Panc1 (cell line): ENCODE measurements around the gene STMN1. TPM values are rescaled to one million over a fixed set of nuclear protein-coding genes. Genes with fewer than 3 reads are reported as not detected.

Source experiments
- ATAC-seq: fragments of 200-7000 bp; cut with Tn5 transposase; 2 replicates; pipeline ENCODE4 v1.9.1; 2020; ENCODE audit warnings: mild to moderate bottlenecking, moderate library complexity
- BruUV-seq: library from RNA; stranded (reverse); fragments of 400-500 nt; replicated peaks from 2 replicates; lab custom pipeline; 2021; lab: Mats Ljungman, UMichigan
- CTCF ChIA-PET: fragments of 300-600 bp; sonication (Branson Sonifier 250); formaldehyde crosslinking; loops from one replicate; lab custom pipeline; 2022; ENCODE audit warnings: antibody characterized with exemption; lab: Charles Lee
- POLR2A ChIA-PET: fragments of 300-600 bp; sonication (Branson Sonifier 250); formaldehyde crosslinking; loops from one replicate; lab custom pipeline; 2022; ENCODE audit warnings: antibody characterized with exemption; lab: Charles Lee
- DNase-seq: peaks from one replicate; pipeline ENCODE4 v3.0.0-alpha.2; 2010; ENCODE audit warnings: low read depth, low spot score
- H3K27ac ChIP-seq: 2 replicates; pipeline ENCODE4 v1.5.1; 2011; ENCODE audit warnings: mild to moderate bottlenecking, low read length, inconsistent platforms
- H3K27me3 ChIP-seq: fragments of 200-500 bp; sonication (Bioruptor generic); 2 replicates; pipeline ENCODE4 v1.6.0; 2014; ENCODE audit warnings: low read length, inconsistent platforms; ENCODE audit not compliant: control insufficient read depth, insufficient read depth
- H3K36me3 ChIP-seq: fragments of 200-500 bp; sonication (Bioruptor generic); 2 replicates; pipeline ENCODE4 v1.5.1; 2014; ENCODE audit warnings: inconsistent platforms, mild to moderate bottlenecking, low read length, moderate library complexity; ENCODE audit not compliant: control insufficient read depth, insufficient read depth
- H3K4me1 ChIP-seq: 2 replicates; pipeline ENCODE4 v1.5.1; 2011; ENCODE audit warnings: inconsistent platforms, mild to moderate bottlenecking, low read length, moderate library complexity; ENCODE audit not compliant: control insufficient read depth, insufficient read depth
- H3K4me3 ChIP-seq, 2 experiments: 2 replicates each; pipeline ENCODE4 v1.5.1; 2011 to 2012; ENCODE audit warnings: low read depth in 2 of 2, low read length in 2 of 2, mild to moderate bottlenecking in 2 of 2, inconsistent platforms in 1 of 2, moderate library complexity in 1 of 2
- H3K9me3 ChIP-seq: fragments of 200-500 bp; sonication (Bioruptor generic); 2 replicates; pipeline ENCODE4 v1.5.1; 2014; ENCODE audit warnings: low read depth, mild to moderate bottlenecking, inconsistent platforms, low read length, moderate library complexity; ENCODE audit not compliant: control insufficient read depth, insufficient read depth
- CTCF ChIP-seq: fragments of 450-650 bp; IDR thresholded peaks from 2 replicates; pipeline ENCODE4 v1.5.1; 2017; ENCODE audit warnings: mild to moderate bottlenecking
- POLR2AphosphoS5 ChIP-seq: IDR thresholded peaks from 2 replicates; pipeline ENCODE4 v1.6.1; 2012; ENCODE audit warnings: mild to moderate bottlenecking, low read depth, low read length, moderate library complexity
- REST ChIP-seq, 2 experiments: IDR thresholded peaks; 2 replicates each; pipeline ENCODE4 v1.6.1; 2011 to 2012; ENCODE audit warnings: low read depth in 2 of 2, control low read depth in 1 of 2, low read length in 1 of 2, mild to moderate bottlenecking in 1 of 2, moderate library complexity in 1 of 2; ENCODE audit not compliant: insufficient read depth in 1 of 2
- SIN3A ChIP-seq: IDR thresholded peaks from 2 replicates; pipeline ENCODE4 v1.6.1; 2012; ENCODE audit warnings: low read depth, mild to moderate bottlenecking, low read length, moderate library complexity, borderline replicate concordance; ENCODE audit not compliant: insufficient read depth
- TCF7L2 ChIP-seq: IDR thresholded peaks from 2 replicates; pipeline ENCODE4 v1.6.1; 2011; ENCODE audit warnings: mild to moderate bottlenecking, low read depth, low read length, inconsistent platforms
- in situ Hi-C: cut with HindIII; loops from 2 replicates; pipeline ENCODE4 v1.10.0; 2016; ENCODE audit warnings: low sequenced_read_pairs, low pct_unique_long_range_greater_than_20kb
- intact Hi-C: fragments of 100-400 bp; cut with micrococcal nuclease; formaldehyde crosslinking; loops from one replicate; pipeline ENCODE4 v1.10.0; 2022; ENCODE audit not compliant: unreplicated experiment
- total RNA-seq: library from RNA; stranded (reverse); gene quantifications from one replicate; pipeline ENCODE4 v1.2.1, GENCODE V29; 2021; ENCODE audit not compliant: unreplicated experiment

STMN1 gene
- total RNA-seq, 1 experiment from 2014 or later: 316 TPM

DNA sequence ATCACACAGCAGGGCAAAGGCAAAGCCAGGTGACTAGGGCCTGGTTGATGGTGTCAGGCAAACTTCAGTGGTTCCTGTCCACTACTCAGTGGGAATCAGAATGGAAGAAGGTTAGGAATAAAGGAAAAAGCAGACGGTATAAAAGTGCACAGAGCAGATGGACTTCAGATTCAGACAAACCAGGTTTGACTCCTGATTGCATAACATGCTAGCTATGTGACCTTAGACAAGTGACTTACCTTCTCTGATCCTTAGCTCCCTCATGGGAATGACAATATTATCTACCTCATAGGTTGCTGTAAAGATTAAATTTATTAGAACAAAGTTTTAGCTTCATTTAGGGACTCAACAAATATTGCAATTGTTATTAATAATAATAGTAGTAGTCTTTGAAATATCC, 35.6 kb downstream of the STMN1 start:
- ATAC-seq: no peak
- Histone ChIP-seq H3K4me3 (no peak overlapping the region), H3K4me1 (peaks cover 34% of the 10 kb centered on the region), H3K9me3 (no peaks in the 10 kb centered on the region), H3K36me3 (no peaks in the 10 kb centered on the region; the same call in 1 of the 2 replicates), H3K27me3 (no peaks in the 10 kb centered on the region), H3K27ac (0 out of 2 replicates have a peak overlapping the region, but pooled peaks have one; percentile 7)
- no peak for TF ChIP-seq CTCF
- no peak for TF ChIP-seq POLR2AphosphoS5
- intact Hi-C loops: no loop called here
- in situ Hi-C loops: no loop called here
- ChIA-PET POLR2A (no interaction called here), CTCF (interaction anchor here (0.6 kb wide), 2 partner anchors 16 to 22 kb away, joined by 4 to 13 read pairs; no protein-coding TSS in a partner anchor)
- no peak for DNase-seq
- no TSS peak for BruUV-seq

DNA sequence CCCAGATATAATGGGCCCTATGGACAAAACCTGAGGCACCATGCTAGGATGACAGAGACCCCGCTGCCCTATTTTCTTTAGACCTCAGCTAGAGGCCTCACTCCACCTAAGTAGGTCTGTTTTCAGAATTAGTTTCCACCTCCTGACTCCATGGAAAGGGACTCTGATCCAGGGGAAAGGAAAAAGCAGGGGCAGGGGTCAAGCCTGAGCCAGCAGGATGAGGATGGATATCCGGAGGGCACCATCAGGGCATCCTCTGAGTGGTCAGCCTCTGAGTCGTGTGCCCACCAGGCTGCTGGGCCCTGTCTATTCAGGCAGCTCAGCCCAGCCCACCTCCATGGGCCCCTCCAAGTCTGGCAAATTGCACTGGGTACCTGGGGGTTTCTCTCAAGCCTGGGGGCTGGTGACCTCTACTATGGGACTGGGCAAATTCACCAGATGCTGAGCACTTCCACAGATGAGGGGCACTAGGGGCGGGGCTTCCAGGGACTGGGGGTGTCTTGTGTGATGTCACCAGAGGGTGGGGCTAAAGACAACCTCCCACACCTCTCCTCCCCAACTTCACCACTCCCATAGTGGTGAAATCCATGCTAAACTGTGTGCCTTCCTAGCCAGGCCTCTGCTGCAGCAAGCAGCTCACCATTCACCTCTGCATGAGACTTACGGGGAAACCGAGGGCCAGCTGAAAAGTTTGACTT, 36.2 kb downstream of the STMN1 start:
- in situ Hi-C loops: no loop called here
- ChIA-PET CTCF (interaction anchor here (0.6 kb wide), 1 partner anchor 1127 kb away, joined by 5 read pairs; no protein-coding TSS in a partner anchor), POLR2A (interaction anchor here (0.6 to 0.9 kb wide), 2 partner anchors 41 to 253 kb away, joined by 3 to 4 read pairs; no protein-coding TSS in a partner anchor)
- no peak overlapping the region for H3K4me3 ChIP-seq
- H3K9me3 ChIP-seq: no peaks in the 10 kb centered on the region
- intact Hi-C loops: no loop called here
- TF ChIP-seq REST (IDR thresholded peaks at IDR 0.05; ENCODE audit: insufficient read depth in 1 of 2, low read depth in 2 of 2, low read length in 1 of 2) (no peak), POLR2AphosphoS5 (no peak), SIN3A (no peak), CTCF (no peak), TCF7L2 (no peak)
- no peaks in the 10 kb centered on the region; the same call in 1 of the 2 replicates for H3K36me3 ChIP-seq
- ATAC-seq: no peak
- H3K4me1 ChIP-seq: peaks cover 34% of the 10 kb centered on the region
- BruUV-seq: no TSS peak
- H3K27ac ChIP-seq: 0 out of 2 replicates have a peak overlapping the region, but pooled peaks have one; percentile 7
- DNase-seq: no peak
- no peaks in the 10 kb centered on the region for H3K27me3 ChIP-seq
